Ishikawa (cell line): ENCODE data around the gene PORCN.

Experiments used
- CEBPB ChIP-seq: IDR thresholded peaks from 2 replicates; pipeline ENCODE4 v1.6.1; 2012
- CREB1 ChIP-seq: IDR thresholded peaks from 2 replicates; pipeline ENCODE4 v1.6.1; 2012; ENCODE audit warnings: low read depth
- EGR1 ChIP-seq: IDR thresholded peaks from 2 replicates; pipeline ENCODE4 v1.6.1; 2012
- EP300 ChIP-seq: IDR thresholded peaks from 2 replicates; pipeline ENCODE4 v1.6.1; 2012; ENCODE audit warnings: borderline replicate concordance
- FOXM1 ChIP-seq: IDR thresholded peaks from 2 replicates; pipeline ENCODE4 v1.6.1; 2012; ENCODE audit warnings: low read depth, borderline replicate concordance
- NFIC ChIP-seq: IDR thresholded peaks from 2 replicates; pipeline ENCODE4 v1.6.1; 2012
- RAD21 ChIP-seq: IDR thresholded peaks from 2 replicates; pipeline ENCODE4 v1.6.1; 2012; ENCODE audit warnings: low read depth
- TAF1 ChIP-seq: IDR thresholded peaks from 2 replicates; pipeline ENCODE4 v1.6.1; 2012; ENCODE audit warnings: low read depth, mild to moderate bottlenecking
- TCF12 ChIP-seq: IDR thresholded peaks from 2 replicates; pipeline ENCODE4 v1.6.1; 2012; ENCODE audit warnings: low read depth
- TEAD4 ChIP-seq: IDR thresholded peaks from 2 replicates; pipeline ENCODE4 v1.6.1; 2012
- USF1 ChIP-seq: IDR thresholded peaks from 2 replicates; pipeline ENCODE4 v1.6.1; 2012
- YY1 ChIP-seq: IDR thresholded peaks from 2 replicates; pipeline ENCODE4 v1.6.1; 2012; ENCODE audit warnings: low read depth
- ZBTB7A ChIP-seq: IDR thresholded peaks from 2 replicates; pipeline ENCODE4 v1.6.1; 2012; ENCODE audit warnings: low read depth
- TF ChIP-seq, protein P1 (sequence below): IDR thresholded peaks from 2 replicates; pipeline ENCODE4 v1.6.1; 2012
- TF ChIP-seq, protein P2 (sequence below): IDR thresholded peaks from 2 replicates; pipeline ENCODE4 v1.6.1; 2012; ENCODE audit warnings: low read depth, mild to moderate bottlenecking

PORCN gene

DNA sequence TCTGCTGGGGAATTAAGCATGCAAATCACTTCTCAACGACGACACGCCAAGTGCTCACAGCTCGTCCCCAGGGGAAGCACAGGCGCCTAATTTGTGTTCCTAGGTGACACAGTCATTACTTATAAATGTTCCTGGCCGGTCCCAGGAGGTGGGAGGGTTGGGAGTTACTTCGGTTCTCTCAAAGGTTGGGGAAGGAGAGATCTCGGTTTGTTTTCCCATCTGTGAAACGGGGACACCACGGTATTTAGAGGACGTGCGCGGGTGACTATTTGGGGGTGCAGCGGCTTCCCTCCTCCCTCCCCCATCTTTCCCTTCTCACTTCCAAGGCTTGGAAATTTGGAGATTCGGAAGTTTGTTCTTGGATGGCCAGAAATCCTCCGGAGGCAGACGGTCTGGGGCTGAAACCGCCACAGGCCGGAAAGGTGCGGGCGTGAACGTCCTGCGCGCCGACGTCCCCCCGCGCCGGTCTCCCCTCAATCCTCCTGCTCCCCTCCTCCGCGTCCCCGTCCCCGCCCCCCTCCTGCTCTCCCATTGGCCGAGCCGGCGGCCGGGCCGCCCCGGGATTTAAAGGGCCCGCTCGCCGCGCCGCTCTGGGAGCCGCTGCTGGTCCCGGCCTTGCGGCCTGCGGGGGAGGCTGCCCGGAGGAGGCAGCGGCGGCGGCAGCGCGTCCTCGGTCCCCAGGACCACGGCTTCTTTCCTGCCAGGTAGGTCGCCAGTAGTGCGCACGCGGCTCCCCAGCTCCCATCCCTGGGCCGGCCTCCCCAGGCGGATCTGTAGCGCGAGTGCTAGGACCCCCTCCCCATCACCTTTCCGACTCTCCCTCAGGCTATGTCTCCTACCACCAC is at the start of gene PORCN:
Gene PORCN, plus strand, starts transcription at position 593 of the 845 bp plus-strand sequence. CDS start 829 bp downstream, outside the sequence.
- peak; percentile 54; the same call in 1 of the 2 replicates for TF ChIP-seq TAF1
- no peak for TF ChIP-seq CEBPB
- TF ChIP-seq, protein P1, sequence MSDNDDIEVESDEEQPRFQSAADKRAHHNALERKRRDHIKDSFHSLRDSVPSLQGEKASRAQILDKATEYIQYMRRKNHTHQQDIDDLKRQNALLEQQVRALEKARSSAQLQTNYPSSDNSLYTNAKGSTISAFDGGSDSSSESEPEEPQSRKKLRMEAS = peak; percentile 19; the same call in 1 of the 2 replicates

- TF ChIP-seq YY1 (no peak), TEAD4 (no peak), TAF1 (no peak), ZBTB7A (no peak), EP300 (no peak), USF1 (no peak), FOXM1 (no peak), NFIC (no peak), CREB1 (no peak), TCF12 (no peak), EGR1 (no peak), RAD21 (no peak), CEBPB (no peak)
- TF ChIP-seq, protein P2, sequence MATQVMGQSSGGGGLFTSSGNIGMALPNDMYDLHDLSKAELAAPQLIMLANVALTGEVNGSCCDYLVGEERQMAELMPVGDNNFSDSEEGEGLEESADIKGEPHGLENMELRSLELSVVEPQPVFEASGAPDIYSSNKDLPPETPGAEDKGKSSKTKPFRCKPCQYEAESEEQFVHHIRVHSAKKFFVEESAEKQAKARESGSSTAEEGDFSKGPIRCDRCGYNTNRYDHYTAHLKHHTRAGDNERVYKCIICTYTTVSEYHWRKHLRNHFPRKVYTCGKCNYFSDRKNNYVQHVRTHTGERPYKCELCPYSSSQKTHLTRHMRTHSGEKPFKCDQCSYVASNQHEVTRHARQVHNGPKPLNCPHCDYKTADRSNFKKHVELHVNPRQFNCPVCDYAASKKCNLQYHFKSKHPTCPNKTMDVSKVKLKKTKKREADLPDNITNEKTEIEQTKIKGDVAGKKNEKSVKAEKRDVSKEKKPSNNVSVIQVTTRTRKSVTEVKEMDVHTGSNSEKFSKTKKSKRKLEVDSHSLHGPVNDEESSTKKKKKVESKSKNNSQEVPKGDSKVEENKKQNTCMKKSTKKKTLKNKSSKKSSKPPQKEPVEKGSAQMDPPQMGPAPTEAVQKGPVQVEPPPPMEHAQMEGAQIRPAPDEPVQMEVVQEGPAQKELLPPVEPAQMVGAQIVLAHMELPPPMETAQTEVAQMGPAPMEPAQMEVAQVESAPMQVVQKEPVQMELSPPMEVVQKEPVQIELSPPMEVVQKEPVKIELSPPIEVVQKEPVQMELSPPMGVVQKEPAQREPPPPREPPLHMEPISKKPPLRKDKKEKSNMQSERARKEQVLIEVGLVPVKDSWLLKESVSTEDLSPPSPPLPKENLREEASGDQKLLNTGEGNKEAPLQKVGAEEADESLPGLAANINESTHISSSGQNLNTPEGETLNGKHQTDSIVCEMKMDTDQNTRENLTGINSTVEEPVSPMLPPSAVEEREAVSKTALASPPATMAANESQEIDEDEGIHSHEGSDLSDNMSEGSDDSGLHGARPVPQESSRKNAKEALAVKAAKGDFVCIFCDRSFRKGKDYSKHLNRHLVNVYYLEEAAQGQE = no peak
- TF ChIP-seq, protein P1 = no peak
Observed at GRCh38 chrX:48459483-48459882, 49.3 kb upstream of the PORCN start.

DNA sequence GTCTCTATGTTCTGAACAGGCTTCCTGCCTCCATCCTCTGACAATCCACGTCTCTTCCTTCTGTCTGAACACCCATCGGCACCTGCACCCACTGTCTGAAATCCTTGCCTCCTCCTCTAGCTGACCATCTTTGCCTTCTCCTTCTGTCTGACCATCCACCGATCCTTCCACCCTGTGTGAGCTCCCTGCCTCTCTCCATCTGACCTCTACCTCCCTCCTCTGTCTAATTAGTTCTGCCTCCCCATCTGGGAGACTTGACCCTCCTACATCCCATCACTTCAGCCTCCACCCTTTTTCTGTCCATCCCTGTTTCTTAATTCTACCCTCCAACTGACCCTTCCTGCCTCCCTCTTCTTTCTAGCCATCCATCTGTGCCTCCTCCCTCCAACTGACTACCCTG is 48.8 kb upstream of the PORCN start:
- no peak for TF ChIP-seq EP300
- no peak for TF ChIP-seq ZBTB7A
- no peak for TF ChIP-seq TEAD4
- no peak for TF ChIP-seq RAD21
- TF ChIP-seq EGR1 = no peak
- TF ChIP-seq TCF12 = no peak
- no peak for TF ChIP-seq TAF1
- no peak for TF ChIP-seq CEBPB
- no peak for TF ChIP-seq YY1
- no peak for TF ChIP-seq CREB1
- TF ChIP-seq, protein P1 = no peak
- TF ChIP-seq FOXM1 = no peak
- TF ChIP-seq, protein P2 = no peak
- TF ChIP-seq USF1 = no peak
- TF ChIP-seq NFIC = no peak

DNA sequence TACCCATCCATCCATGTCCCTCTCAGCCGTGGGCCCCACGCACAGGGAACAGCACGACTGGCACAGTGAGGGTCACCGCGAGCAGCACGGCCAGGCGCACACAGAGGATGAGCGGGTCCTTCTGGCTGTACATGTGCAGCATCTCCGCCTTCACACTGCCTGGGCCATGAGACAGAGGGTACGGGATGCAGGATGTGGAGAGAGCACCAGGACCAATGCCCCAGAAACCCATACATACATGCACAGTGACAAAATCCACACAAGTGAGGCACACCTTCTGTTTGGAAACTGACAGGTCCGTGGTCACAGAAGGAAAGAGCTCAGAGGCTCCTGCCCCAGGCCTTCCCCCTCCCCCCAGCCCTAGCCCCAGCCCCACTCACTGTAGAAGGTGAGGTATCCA is 48.2 kb upstream of the PORCN start:
- TF ChIP-seq, protein P2 = no peak
- TF ChIP-seq EGR1 (no peak), TAF1 (no peak), CREB1 (no peak), CEBPB (no peak), RAD21 (no peak)
